GM19455 (cell line): Measurements from ENCODE around the gene DHX32.
A peak's percentile ranks its signal among the peaks of the same experiment; 100 is the strongest.
"Not testable (repeated sequence)": the region's sequence is repeated elsewhere in the genome, so short reads cannot be mapped to it uniquely, and the experiment has no call there.

Source experiments
- ATAC-seq: cut with Tn5 transposase; IDR thresholded peaks from one replicate; pipeline ENCODE4 v1.9.1; 2021; ENCODE audit not compliant: unreplicated experiment

Gene DHX32

GRCh38 chr10:125896088-125896934 lies 15.2 kb upstream of the DHX32 start, which contains the start of gene FANK1:
TSS of gene FANK1 (plus strand) at chr10:125896564. CDS start at chr10:125896643, 79 bp downstream.
- ATAC-seq, result peak; percentile 86

GRCh38 chr10:125895130-125896087 lies 14.3 kb upstream of the DHX32 start:
- peak; percentile 60 for ATAC-seq

GRCh38 chr10:125894176-125894575 lies 13.1 kb upstream of the DHX32 start:
- not testable (repeated sequence) for ATAC-seq

- not testable (repeated sequence) for ATAC-seq
Observed at GRCh38 chr10:125892402-125892801, 11.3 kb upstream of the DHX32 start.

GRCh38 chr10:125889441-125889840 lies 8.3 kb upstream of the DHX32 start:
- not testable (repeated sequence) for ATAC-seq

- no peak for ATAC-seq
Observed at GRCh38 chr10:125886914-125887512, 5.9 kb upstream of the DHX32 start.

- ATAC-seq, result no peak
Observed at GRCh38 chr10:125883211-125883610, 2.1 kb upstream of the DHX32 start.

GRCh38 chr10:125882596-125882995 lies 1.5 kb upstream of the DHX32 start:
- ATAC-seq, result no peak

GRCh38 chr10:125880719-125881118 lies 373 bp downstream of the DHX32 start:
- ATAC-seq, result no peak

- ATAC-seq, result no peak
Observed at GRCh38 chr10:125878957-125879835, 1.9 kb downstream of the DHX32 start.

GRCh38 chr10:125871338-125871737 lies 9.8 kb downstream of the DHX32 start:
- no peak for ATAC-seq

GRCh38 chr10:125868372-125868975 lies 12.6 kb downstream of the DHX32 start:
- ATAC-seq, result peak; percentile 75

- no peak for ATAC-seq
Observed at GRCh38 chr10:125866421-125867029, 14.6 kb downstream of the DHX32 start.

- ATAC-seq, result no peak
Observed at GRCh38 chr10:125865120-125865519, 16.0 kb downstream of the DHX32 start.

- no peak for ATAC-seq
Observed at GRCh38 chr10:125859128-125859817, 21.8 kb downstream of the DHX32 start.

- no peak for ATAC-seq
Observed at GRCh38 chr10:125857185-125857760, 23.8 kb downstream of the DHX32 start.

GRCh38 chr10:125852487-125852886 lies 28.6 kb downstream of the DHX32 start:
- no peak for ATAC-seq
